NT2/D1 (cell line): Measurements from ENCODE around the gene TBX1.

Experiments
- YY1 ChIP-seq: IDR thresholded peaks from 2 replicates; pipeline ENCODE4 v1.6.1; 2011; ENCODE audit not compliant: insufficient read length, insufficient read depth
- ZNF274 ChIP-seq: IDR thresholded peaks from 2 replicates; pipeline ENCODE4 v1.6.1; 2011; ENCODE audit warnings: mild to moderate bottlenecking, low read depth, low read length

DNA sequence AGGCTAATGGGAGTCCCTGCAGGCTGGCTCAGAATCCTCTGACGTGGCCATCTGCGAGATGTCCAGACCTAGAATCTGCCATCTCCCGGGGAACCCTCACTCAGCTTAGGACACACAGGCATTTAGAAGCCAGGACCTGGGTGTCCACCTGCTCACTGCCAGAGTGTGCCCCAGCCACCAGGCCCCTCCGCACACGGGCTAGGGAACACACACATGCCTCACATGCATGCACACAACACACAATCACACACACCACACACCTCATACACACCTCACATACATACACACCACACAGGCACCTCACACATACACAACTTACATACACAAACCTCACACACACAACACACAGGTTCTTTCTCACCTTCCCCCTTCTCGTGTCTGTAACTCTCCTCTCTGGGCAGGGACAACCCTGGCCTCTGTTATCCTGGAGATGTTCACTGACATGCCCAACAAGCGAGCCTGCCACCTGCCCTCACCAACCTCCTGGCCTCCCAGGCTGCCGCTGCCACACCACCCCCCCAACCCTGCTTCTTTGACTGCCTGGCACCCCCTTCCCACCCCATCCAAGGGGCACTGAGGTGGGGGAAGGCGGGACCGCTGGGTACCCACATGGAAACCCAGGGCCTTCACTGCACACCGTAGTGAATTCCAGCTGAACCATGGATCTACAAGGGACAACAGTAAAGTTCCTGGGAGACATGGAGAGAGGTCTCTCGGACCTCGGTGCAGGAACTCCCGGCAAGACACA lies 56.0 kb downstream of the TBX1 start:
- no peak for TF ChIP-seq ZNF274
- no peak for TF ChIP-seq YY1
